ENCODE measurements around the gene CDH20.

The CDH20 gene

GRCh38 chr18:61542596-61542995 is 209.4 kb downstream of the CDH20 start:
- no peak for DNase-seq

DNA sequence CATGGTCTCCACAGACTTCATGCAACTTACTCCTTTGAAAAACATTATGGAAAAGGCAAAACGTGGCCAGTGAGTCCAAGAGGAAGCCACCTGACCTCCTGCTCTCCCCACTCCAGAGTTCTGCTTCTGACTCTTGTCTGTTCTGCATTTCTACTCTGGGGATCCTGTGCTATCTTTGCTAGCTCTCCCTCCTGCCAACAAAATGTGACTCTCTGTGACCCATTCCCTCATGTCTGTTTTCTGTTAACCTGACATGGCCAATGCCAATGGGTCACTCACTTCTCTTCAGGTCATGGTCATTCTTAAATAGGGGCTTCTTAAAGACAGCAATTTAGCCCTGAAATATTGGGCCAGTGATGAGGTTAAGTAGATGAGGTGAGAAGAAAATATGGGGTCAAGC is 210.3 kb downstream of the CDH20 start:
- DNase-seq = no peak

GRCh38 chr18:61544178-61544577 is 210.9 kb downstream of the CDH20 start:
- DNase-seq = no peak

GRCh38 chr18:61545281-61546245 is 212.3 kb downstream of the CDH20 start:
- DNase-seq = no peak

DNA sequence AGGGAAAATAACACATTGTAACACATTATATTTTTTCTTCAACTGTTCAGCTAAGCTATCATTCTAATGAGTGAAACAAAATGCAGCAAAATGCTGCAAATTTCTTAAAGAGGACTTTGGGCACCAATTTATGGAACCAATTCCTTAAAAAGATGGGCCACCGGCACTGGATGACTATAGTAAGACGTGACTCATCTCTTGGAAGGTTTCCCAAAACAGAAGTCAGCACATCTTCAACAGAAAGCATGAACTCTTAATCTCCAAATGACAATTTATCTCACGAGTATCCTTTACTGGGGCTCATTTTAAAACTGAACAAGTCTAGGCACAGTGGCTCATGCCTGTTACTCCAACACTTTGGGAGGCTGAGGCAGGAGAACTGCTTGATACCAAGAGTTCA is 213.4 kb downstream of the CDH20 start:
- no peak for DNase-seq

DNA sequence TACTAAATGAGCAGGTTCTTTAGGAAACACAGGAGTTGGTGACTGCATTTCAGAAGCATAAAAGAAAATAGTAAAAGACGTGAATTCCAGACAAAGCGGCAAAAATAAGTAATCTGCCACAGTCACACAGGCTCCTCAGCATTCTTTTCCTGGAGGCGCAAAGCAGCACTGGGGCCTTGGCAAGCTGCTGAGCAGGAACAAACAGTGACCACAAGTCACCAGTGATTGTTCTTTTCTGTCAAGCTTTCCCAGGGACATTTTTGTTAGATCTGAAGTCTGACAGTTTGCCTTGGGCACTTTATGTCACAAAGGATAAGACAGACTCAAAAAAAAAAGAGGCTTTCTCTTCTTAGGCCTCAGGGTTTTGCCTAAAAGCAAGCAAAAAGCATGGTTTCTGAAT is 216.2 kb downstream of the CDH20 start:
- DNase-seq = no peak

DNA sequence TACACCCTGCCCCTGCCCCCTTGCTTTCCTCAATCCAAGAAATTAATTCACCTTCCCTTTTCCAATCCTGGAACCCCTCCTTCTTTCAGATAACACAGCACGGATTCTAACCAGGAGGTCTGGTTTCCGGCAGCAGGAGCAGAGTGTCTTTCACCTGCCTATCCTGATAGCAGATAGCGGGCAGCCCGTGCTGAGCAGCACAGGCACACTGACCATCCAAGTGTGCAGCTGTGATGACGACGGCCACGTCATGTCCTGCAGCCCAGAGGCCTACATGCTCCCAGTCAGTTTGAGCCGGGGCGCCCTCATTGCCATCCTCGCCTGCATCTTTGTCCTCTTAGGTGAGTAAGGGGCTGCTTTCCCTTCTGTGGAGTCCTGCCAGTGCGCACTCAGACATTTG is 216.7 kb downstream of the CDH20 start:
- no peak for DNase-seq

DNA sequence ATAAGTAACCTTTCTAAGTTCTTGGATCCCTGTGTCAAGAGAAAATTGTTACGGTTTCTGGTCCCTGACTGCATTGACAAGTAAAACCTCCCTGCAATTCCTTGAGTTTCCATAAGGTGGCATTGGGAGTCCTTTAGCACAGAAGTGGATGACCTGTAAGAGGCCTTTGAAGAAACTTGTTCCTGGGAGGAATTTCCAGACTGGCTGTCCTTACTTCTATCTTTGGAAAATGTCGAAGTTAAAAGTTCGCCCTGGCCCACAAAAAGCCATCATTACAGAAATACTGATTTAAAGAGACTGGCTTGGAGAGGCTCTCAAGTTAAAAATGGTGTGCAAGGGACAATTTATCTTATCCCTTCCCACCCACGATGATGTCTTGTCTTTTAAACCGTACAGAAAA is 218.4 kb downstream of the CDH20 start:
- DNase-seq = peak; percentile 22

DNA sequence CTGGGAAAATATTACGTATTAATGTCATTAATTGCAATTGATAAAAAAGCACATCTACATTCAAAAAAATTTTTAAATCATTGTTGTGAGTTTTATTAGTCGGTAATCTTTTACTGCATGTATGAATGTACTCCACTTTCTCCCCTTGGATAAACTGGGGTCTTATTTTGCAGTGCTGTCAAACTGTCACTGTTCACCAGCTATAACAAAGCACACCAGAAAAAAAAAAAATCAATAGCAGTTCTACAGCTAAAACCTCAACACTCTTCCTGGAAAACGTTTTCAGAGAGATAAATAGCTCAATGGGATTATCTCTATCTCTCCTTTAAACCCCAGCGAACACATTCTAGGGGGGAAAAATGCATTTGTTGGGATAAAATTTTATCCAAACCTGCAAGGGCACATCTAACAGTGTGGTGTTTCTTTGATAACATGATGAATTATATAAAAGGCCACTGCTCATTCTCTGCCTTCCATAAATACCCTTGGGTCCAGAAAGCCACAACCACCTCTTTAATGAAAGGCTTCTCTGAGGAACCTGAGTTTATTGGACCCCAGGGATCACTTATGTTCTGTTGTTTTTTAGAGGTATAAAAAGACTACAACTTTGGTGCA is 219.9 kb downstream of the CDH20 start:
- no peak for DNase-seq

DNA sequence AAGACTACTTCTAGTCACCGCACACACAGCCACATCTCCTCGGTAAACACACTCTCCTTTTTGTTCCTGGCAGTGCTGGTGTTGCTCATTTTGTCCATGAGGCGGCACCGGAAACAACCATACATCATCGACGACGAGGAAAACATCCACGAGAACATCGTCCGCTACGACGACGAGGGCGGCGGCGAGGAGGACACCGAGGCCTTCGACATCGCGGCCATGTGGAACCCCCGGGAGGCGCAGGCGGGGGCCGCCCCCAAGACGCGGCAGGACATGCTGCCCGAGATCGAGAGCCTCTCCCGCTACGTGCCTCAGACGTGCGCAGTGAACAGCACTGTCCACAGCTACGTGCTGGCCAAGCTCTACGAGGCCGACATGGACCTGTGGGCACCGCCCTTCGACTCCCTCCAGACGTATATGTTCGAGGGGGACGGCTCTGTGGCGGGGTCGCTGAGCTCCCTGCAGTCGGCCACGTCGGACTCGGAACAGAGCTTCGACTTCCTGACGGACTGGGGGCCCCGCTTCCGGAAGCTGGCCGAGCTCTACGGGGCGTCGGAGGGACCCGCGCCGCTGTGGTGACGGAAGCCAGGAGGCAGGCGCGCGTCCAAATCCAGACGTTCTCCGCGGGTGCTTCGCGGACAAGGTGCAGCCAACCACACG is 221.0 kb downstream of the CDH20 start:
- DNase-seq = no peak

GRCh38 chr18:61554946-61555361 is 221.7 kb downstream of the CDH20 start:
- no peak for DNase-seq

DNA sequence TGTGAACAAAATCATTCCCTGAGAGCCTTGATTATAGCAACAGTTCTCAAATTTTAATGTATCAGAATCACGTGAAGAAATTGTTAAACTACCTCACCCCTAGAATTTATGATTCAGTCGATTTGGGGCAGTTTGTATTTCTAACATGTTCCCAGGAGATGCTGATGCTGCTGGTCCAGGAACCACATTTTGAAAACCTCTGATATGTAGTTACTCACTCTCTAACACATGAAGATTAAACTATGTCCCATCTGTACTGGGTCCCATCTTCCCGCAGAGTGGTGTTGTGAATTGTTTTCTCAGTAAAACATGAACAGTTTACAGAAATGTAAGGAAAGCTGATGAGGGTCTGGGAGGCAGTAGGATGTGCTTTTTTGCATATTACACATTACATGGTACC is 223.1 kb downstream of the CDH20 start:
- DNase-seq = no peak

DNA sequence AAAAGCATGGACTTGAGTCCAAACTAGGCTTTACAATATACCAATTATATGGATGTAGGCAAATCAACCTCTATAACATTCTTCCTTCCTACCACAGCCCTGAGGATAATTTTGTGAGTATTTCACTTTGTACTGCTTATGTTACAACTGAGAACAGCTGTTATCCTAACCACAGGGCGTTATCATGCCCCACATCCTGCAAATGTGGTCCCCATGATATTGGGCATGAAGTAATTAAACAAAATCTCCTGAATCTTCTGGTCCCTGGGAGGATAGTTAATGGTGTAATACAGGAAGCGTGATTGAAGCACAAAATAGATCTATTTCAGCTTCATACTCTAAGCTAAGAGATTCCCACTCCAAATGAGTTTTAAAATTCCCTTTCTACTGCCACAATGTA is 223.6 kb downstream of the CDH20 start:
- no peak for DNase-seq

DNA sequence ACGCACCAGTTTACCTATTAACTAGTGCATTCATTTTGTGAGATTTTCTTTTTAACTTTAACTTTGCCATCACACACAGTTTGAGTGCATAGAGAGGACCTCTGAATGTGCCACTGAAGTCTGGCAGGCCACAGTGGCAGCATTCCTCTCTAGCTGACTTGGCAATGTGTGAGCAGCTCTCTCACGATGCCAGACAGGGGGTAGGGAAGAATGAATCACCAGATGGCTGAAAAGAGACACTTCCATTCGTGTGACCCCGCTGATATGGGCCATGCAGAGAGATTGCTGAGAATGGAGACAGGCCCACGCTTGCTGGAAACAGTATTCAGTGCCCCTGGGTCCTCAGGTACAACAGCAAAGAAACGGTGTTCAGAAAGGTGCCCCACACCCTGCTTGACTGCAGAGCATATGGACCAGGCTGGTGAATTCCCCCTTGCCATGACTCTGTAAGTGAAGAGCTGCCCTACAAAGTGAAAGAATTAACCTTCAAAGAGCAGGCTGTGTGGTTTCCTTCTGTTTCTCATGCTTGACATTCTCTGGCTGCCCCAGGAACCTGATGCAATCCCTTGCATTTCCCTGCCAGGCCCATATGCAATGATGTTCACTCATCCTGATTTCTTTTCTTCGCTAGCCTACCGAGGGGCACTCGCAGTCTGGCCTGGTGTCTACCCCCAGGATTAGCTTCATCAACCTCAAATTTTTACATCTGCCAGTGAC is 236.1 kb downstream of the CDH20 start:
- DNase-seq = no peak

- DNase-seq = no peak
These were observed 236.8 kb downstream of the CDH20 start for GRCh38 chr18:61570070-61570469.

GRCh38 chr18:61572084-61572655 is 238.9 kb downstream of the CDH20 start:
- no peak for DNase-seq

- no peak for DNase-seq
These were observed 239.6 kb downstream of the CDH20 start for GRCh38 chr18:61572871-61573270.

DNA sequence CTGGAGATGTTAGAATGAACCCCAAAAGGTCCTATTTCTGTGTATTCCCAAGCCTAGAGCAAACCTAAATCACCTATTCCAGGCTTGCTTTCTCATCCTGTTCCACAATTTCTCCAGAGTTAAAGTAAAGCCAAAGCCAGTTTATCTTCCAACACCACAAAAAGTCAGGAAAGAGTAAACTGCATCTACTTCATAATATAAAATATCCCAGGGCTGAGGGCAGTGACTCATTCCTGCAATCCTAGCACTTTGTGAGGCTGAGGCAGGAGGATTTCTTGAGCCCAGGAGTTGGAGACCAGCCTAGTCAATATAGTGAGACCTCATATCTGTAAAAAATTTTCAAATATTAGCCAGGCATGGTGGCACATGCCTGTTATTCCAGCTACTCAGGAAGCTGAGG is 241.4 kb downstream of the CDH20 start:
- no peak for DNase-seq

- DNase-seq = no peak
These were observed 242.2 kb downstream of the CDH20 start for GRCh38 chr18:61575419-61575818.

DNA sequence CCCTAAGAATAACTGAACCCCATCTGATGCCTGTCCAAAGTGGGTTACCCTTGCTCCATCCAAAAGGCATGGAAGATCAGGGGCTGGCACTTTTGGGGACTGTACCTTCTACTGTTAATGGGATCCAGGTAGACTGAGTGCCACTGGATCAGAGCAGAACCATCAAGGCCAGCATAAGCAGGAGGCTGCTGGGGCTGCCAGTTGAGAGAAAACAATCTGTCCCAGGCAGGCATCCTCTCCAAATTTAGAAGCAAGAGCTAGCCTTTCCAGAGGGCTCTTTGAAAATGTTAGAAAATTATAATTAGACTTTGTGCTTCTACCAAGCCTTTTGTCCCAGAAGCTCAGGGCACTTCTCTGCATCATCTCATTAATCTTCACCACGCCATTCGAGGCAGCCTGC is 245.6 kb downstream of the CDH20 start:
- no peak for DNase-seq

GRCh38 chr18:61579581-61579980 is 246.4 kb downstream of the CDH20 start:
- no peak for DNase-seq

DNA sequence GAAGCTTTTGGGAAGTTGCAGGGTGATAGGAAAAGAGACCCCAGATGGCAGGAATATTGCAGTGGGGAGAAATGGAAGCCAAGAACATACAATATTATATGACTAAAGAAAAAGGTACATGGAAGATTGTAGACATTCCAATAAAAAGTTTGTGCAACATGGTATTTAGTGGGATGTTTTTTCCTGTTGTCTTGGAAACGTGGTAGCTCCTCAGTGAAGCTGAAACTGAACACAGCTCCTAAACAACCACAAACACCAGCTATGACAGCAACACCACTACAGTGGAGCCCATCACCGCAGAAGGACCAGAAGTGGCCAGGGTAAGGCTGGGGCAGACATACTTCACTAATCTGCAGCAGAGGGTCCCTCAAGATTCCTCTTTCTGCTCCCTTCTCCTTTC is 246.8 kb downstream of the CDH20 start:
- DNase-seq = no peak

Measured in KG1 (cell line).